ENCODE data around the gene RNASE7.
"Not testable (repeated sequence)": the region's sequence is repeated elsewhere in the genome, so short reads cannot be mapped to it uniquely, and the experiment has no call there.

RNASE7 gene

DNA sequence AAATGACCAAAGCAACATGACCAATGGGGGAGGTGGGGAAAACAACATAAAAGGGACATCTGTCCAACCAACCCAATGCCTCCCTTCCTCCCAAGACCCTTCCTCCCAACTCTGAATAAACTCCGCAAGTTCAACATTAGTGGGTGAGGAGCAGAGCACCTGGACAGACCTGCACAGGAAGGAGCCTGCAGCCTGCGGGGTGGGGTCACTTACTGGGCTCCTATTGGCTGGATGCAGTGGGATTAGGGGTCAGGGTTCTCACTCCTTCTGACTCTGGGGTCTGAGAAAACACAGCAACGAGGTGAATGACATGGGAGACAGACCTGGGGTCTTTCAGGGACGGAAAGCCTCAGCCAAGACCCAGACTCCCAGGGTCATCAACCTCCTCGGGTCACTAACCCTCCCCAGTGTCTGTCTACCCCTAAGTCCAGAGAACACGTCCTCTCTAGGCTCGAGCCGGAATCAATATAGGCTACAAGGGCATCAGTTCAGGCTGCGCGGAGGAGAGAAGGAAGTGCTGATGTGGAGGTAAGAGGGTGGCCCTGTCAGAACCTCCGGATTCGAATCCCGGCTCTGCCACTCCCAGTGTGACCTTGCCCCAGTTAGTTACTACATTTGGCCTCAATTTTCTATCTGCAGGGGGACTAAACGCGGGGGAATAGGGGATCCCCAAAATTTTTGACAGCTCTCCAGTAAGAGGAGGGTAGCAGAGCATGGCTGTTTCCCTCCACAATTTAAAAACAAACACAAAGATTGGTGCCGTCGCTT lies 18.2 kb upstream of the RNASE7 start:
- no peak for DNase-seq (ENCODE audit: low read depth)

GRCh38 chr14:21024585-21025370 lies 17.4 kb upstream of the RNASE7 start, which contains the start of gene NDRG2:
Gene NDRG2, minus strand, starts transcription at chr14:21025061. Its CDS starts 1,746 bp downstream, at chr14:21023315.
- peak; percentile 68 for DNase-seq (ENCODE audit: low read depth)

GRCh38 chr14:21025371-21026273 lies 16.5 kb upstream of the RNASE7 start:
- DNase-seq (ENCODE audit: low read depth) = no peak

GRCh38 chr14:21026274-21026987 lies 15.7 kb upstream of the RNASE7 start:
- DNase-seq (ENCODE audit: low read depth) = no peak

DNA sequence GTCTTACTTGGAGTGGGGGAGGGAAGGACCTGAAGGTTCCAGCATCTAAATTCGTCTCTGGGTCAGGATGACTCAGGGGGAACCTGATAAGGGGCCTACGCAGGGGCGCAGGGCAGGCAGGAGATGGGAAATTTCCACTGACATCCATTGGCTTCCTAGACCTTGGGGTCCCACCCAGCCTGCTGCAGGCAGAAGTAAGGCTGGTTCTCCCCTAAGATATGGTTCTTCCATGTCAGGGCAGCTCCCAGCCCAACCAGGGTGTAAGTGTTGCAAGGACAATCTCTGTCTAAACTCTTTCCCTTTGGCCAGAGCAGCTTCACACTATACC lies 15.2 kb upstream of the RNASE7 start:
- no peak for DNase-seq (ENCODE audit: low read depth)

DNA sequence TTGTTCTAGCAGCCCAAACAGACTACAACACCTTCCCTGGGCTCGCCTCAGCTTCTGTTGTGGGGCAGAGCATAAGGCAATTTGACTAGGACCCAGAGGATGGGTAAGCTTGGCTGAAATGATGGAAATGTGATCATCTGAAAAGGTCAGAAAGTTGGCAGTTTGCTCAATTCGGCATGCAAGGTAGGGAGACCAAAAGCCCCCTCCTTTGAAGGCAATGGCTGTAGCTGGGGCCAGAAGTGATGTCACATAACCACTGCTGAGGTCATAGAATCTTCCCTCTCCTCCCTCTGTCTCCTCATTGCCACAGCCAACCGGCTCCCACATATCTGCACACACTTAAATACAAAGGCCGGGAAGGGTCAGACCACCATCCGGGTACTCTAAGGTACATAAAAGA lies 12.2 kb upstream of the RNASE7 start, which contains the start of gene TPPP2:
TSS of gene TPPP2 (plus strand) at position 301 of the 400 bp plus-strand sequence. CDS start 365 bp downstream, outside the sequence.
- DNase-seq (ENCODE audit: low read depth) = no peak

GRCh38 chr14:21030531-21030930 lies 11.6 kb upstream of the RNASE7 start:
- no peak for DNase-seq (ENCODE audit: low read depth)

DNA sequence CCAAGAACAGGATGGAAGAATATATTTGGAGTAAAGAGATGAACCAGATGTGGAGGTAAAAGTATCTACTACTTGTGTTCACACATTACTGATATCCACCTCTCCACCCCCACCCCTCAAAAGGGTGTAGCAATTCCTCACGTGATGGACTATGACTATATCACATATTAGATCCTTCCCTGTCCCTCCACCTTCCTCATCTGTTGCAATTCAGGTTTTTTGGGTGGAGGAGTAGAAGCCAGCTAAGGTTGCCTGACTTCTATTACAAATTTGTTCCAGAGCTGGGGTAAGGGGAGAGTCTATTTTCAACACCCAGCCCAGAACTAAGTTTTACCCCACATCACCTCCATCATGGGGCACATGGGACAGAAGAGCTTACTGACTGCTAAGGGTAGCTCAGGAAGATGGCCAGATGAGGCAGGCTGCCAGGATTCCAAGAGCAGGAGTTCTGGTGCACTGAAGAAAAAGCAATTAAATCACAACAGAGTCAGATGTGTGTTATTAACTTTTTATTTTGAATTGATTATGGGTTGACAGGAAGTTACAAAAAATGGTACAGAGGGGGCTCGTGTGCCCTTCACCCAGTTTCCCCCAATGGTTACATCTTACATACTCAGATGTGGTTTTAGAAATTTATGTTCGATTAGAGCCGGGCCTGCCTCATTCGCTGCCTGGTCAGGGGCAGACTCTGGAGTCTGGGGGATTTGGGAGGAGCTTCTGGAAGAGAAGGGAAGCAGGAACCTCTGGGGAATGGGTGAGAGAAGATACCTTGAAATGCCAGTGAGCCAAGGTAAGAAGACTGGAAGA lies 9.6 kb upstream of the RNASE7 start:
- DNase-seq (ENCODE audit: low read depth) = no peak

DNA sequence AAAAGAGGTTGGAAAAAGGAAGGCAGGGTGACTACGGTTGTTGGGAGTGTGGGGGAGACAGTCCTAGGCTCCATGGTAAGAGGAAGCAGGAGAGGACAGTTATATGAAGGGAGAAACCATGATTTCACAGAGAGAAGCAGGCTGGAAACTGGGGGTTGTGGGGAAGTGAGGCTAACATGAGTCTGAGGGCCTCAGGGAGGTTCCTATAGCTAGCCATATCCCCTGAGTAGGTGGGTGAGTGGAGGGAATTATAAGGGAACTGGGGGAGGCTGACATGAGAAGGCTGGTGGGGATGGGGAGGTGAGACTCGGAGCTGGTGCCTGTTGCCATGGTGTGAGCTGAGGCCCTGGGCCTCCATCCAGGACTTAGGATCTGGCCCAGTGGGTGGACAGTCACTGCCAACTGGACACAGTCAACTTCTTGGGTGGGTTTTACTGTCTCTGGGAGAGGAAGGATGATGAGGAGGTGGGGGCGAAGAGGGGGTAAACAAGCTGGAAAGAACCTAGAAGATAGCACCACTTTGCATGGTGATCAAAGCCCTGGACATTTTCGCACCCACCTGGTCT lies 8.9 kb upstream of the RNASE7 start:
- DNase-seq (ENCODE audit: low read depth) = no peak

GRCh38 chr14:21034707-21035106 lies 7.5 kb upstream of the RNASE7 start, which contains the start of gene RNASE13:
Gene RNASE13, minus strand, starts transcription at chr14:21034807. Its CDS starts 519 bp downstream, at chr14:21034288.
- no peak for DNase-seq (ENCODE audit: low read depth)

- DNase-seq (ENCODE audit: low read depth) = no peak
These were observed 5.4 kb upstream of the RNASE7 start for GRCh38 chr14:21036751-21037150.

DNA sequence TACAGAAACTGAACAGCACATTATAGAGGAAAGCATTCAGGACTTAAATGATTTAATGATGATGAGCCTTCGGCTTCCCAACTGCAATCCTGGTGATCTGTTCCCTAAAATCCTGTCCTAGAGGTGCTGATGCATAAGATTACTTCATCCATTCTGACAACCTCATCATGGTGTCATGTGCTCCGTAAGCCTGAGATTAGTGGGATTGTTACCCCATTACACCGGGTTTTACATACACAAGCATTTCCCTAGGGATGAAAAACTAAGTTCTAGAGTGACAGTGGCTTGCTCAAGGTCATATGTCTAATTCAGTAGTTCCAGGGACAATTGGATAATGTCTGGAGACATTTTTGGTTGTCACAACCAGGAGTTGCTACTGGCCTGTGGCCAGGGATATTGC lies 5.0 kb upstream of the RNASE7 start:
- DNase-seq (ENCODE audit: low read depth) = no peak

DNA sequence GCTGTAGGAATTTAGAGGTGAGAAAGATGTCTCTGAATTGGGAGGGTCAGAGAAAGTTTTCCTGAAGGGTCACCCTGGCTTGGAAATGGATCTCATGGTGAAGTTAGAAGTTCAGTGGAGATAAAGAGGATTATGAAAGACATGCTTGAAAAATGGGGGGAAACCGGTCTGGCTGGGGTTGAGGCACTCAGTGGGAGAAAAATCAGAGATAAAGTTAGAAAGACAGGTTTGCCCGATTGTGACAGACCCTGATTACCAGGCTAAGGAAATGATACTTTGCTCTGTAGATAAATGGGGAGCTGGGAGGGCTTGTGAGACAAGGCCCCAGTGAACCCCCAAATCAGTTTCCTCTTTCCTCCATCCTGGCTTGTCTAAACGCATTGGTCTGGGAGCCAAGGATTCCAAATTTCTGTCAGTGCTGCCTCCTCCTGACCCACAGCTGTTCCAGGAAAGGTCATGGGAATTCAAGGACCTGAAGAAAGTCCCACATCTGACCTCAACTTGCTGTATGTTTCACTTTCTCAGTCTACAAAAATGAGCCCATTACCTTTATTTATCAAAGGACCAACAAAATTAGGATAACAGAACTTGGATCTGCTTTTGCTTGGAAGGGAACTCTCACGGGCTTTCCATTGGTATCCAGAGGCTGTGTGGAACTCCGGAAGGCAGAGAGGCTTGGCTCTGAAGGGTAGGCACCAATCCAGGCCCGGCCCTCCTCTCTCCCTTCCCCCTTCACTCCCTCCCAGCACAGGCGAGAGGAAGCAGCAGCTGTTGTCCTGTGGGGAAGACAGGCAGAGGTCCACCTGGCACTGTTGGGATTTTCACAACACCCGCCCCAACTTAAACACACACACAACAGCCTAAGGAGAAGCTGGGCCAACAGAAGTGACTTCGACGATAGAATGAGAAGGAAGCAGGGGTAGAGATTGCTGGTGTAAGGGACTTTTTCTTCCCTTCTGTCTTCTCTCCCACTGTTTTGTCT lies 3.4 kb upstream of the RNASE7 start:
- no peak for DNase-seq (ENCODE audit: low read depth)

DNA sequence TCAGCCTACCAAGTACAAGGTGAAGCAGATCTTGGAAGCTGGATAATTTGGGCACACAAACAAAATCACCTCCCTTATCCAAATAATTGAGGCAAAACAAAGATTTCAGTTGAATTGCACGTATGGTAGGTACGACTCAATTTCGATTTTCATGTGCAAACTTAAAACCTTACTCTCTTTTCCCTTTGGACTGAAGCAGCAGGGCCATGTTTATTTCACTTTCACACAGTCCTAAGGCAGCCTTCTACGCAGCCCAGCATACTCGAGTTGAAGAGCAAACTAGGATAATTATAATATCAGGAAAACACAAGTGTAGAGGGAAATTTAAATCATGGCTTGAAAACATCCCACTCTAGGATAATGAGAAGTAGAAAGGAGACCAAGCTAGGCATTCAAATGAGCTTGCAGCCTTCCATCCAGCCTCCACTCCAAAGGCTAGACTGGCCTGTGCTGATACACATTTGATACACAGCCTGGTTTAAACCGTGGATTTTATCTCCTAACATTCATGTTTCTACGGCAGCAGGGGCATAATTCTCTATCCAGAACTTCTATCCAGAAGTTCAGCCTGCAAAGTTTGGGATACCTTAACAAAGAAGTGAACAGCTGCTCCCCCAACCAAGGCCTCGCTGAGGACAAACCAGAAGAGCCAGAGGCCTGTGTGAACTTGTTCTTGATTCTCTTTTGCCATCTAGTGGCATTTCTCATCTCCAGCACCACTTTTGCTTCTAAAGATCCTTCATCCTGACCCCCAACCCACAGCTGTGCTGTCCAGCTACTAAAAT lies 2.4 kb upstream of the RNASE7 start:
- DNase-seq (ENCODE audit: low read depth) = no peak

DNA sequence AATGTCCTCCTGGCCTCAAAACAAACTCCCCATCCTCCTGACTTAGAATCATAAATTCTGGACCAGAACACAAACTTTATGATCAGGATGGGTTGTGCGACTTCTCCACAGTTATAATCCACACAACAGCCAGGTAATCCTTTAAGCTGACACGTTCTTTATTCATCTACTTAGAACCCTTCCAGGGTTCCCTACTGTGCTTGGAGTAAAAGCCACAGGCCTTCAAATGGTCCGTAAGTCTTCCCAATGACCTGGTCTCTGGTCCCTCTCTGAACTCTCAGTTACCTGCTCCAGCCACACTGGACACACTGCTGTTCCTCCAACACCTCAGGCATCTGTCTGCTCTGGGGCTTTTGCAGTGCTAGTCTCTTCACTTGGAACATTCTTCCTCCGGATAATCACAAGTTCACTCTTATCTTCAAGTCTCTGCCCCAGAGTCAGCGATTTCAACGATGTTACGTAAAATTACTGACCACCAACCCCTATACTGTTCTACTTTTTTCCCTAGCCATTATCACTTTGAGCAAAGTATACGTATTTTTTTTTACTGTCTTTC lies 1.7 kb upstream of the RNASE7 start:
- no peak for DNase-seq (ENCODE audit: low read depth)

GRCh38 chr14:21040941-21041340 lies 1.2 kb upstream of the RNASE7 start:
- DNase-seq (ENCODE audit: low read depth) = not testable (repeated sequence)

DNA sequence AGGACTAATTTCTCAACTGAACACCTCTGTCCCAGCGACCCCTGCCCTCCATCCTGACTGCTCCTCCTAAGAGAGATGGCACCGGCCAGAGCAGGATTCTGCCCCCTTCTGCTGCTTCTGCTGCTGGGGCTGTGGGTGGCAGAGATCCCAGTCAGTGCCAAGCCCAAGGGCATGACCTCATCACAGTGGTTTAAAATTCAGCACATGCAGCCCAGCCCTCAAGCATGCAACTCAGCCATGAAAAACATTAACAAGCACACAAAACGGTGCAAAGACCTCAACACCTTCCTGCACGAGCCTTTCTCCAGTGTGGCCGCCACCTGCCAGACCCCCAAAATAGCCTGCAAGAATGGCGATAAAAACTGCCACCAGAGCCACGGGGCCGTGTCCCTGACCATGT lies 756 bp downstream of the RNASE7 start:
- DNase-seq (ENCODE audit: low read depth) = no peak

DNA sequence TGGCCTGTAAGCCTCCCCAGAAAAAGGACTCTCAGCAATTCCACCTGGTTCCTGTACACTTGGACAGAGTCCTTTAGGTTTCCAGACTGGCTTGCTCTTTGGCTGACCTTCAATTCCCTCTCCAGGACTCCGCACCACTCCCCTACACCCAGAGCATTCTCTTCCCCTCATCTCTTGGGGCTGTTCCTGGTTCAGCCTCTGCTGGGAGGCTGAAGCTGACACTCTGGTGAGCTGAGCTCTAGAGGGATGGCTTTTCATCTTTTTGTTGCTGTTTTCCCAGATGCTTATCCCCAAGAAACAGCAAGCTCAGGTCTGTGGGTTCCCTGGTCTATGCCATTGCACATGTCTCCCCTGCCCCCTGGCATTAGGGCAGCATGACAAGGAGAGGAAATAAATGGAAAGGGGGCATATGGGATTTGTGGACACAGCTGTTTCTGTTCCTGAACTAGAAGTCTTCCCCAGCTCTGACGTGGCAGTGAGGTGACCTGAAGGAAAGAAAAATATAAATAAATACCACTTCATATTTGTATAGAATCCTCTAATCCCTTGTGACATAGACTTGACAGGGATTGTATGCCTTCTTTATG lies 1.3 kb downstream of the RNASE7 start:
- DNase-seq (ENCODE audit: low read depth) = no peak
